GM19468 (cell line): ENCODE data around the gene HOXA11.

Source experiments
- ATAC-seq: cut with Tn5 transposase; IDR thresholded peaks from one replicate; pipeline ENCODE4 v1.9.1; 2021; ENCODE audit warnings: mild to moderate bottlenecking, moderate library complexity, moderate number of reproducible peaks; ENCODE audit not compliant: unreplicated experiment; ENCODE audit errors: extremely low read depth

HOXA11 gene

DNA sequence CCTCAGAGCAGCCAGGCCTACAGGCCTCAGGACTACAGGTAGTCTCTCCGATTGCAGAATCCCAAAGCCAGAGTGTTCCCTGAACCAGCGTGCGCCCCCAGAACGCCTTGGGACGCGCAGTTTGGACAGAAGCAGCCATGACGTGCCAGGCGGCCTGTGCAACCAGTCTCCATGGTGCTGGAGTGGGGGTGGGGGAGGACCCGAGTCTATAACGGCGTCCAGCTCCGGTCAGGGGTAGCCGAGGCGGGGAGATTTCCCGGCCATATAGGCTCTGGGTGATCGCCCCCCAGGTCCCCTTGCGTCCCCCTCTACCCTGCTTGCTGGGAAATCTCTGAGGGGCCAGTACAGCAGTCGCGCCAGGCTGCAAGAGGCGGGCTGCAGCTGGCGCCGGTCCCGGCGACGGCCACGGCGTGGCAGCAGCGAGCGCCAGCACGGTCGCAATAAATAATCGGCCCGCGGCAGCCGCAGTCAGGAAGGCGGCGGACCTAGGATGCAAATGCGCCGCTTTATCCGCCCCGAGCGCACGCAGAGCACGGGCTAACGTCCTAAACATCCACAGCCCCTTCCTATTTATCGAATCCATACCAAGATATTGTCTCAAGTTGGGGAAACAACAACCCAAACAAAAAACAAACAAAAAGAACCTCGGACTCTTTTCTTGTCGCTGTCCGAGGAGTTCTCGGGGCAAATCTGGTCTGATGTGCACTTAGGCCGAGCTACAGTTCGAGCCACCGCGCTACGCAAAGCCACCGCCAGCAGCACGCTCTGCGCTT is 34.3 kb downstream of the HOXA11 start:
- peak; percentile 18 for ATAC-seq

- ATAC-seq: no peak
These were observed 35.0 kb downstream of the HOXA11 start for GRCh38 chr7:27149842-27150567.

DNA sequence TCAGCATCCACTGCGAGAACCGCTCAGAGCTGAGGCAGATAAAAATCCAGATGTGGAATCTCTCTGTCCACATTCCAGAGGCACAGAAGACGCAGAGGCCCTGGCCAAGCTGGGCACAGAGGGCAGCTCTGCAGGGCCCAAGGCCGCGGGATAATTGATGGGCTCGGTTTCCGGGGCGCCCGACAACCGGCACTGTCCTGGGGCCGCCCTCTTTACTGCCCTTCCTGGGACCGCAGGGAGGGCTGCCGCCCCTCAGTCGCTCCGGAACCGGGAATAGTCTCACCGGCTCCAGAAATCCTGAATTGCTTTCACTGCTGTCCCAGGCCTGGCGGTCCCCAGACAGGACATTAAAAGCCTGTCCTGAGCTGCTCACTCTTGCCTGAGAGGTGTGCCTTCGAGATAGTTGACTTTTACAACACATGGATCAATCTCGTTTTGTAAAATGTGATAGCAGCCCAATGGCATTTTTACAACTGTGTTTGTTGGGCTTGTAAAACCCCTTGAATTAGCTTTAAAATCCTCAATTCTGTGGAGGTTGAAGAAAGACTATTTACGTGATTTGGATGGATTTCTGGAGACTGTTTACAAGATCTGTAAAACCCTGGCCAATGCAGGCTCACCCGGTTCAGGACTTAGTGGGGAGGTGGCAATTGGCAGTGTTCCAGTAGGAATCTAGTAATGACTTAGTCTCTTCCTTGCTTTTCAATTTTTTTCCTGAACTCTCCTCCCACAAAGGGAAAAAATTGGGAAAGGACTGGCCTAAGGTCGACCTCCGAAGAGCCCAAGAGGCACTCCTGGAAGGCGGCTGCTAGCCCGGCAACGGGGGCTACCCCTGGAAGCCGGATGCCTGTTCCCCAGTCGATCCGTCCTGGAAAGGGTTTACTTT is 36.0 kb downstream of the HOXA11 start:
- ATAC-seq: no peak

DNA sequence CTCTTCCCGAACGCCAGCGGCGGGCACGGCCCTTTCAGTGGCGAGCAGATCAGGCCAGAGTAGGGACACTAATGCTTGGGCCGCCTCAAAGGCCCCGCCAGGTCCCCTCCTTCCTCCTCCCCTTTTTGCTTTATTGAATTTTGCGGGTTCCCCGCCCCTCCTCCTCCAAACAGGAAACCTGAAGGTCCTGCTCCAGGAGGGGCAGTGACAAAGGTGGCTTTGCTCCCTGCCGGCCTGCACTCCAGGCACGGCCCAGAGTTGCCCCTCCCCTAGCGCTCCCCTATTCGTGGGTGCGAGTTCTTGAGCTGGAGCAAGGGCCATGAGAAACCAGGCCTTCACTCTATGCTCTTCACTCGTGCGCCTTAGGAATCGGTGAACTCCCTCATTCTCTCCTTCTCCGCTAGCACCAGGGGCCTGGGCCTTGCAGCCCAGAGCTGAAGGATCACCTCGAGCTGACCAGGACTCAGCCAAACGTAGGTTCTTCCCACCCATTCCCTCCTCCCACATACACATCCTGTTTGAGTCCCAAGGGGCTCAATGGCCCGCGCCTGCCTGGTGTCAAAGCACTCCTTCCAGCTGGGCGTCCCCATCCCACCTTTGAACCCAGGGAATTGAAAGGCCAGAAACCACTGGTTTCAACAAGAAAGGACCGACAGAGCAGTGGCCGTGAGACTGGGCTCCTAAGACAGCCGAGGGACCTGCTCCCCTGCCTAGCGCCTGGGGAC is 36.8 kb downstream of the HOXA11 start:
- no peak for ATAC-seq

DNA sequence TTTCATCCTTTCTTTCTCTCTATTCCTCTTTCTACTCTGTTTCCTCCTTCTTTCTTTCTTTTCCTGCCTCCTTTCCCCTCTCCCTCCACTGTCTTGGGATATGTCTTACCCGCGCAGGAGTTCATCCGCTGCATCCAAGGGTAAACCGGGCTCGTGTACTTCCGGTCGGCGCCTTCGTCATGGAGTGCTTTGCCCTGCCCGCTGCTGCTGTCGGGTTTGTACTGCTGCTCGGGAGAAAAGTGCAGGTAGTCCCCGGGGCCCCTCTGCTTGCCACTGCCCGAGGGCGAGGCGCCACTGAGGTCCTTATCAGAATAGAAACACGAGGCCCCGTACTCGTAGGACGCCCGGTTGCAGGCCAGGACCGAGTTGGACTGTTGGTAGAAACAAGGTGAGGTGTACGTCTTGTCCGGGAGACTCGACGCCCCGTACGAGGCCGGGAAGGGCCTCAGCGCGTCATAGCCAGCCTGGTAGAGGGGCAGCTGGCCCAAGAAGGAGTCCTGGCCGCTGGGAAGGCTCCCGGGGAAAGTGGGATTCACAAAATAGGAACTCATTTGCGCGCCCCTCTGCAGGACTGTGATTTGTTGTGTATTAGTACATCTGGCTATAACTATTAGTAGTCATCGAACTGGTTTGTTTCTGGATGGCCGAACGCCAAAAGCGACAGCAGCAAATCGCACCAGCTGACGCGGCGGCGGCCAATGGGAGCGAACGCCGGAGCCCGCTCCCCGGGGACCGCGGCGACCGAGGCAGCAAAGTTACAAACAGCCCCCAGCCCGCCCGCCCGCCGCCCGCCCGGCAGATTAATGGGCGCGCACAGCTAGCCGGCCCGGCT is 37.6 kb downstream of the HOXA11 start, which contains the start of gene HOXA6:
Gene HOXA6, minus strand, starts transcription at position 576 of the 832 bp plus-strand sequence. Its CDS starts 25 bp downstream, at position 551.
- no peak for ATAC-seq

DNA sequence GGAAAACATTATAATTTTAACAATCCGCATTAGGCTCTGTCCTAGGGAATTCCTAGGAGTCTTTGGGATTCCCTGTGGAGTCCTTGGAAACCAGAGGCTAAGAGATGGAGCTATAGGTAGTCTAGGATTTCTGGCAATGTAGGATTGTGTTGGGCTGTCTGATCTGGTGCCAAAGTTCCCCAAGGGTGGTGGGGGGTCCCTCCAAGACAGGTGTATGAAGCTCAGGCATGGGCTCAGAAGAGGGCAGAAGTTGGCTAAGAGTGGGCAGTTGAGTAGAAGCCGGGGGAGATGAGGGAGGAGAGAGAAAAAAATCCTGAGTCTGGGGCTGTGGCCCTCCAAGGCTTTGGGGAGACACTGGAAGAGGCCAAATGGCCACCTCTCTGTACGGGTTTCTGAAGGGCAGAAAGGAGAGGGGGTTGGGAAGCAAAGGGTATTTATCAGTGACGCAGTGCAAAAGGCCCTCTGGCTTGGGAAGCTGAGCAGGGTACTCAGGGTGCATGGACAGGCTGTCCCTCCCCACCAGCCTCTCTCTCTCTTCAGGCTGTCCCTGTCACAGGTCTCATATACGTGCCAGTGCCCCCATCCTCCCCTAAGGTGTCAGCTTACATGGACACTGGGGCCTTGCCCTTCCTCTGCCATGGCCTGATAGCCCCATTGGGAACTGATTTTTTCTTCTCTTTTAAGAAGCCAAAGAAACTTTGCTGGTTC is 38.4 kb downstream of the HOXA11 start:
- no peak for ATAC-seq

GRCh38 chr7:27145914-27146412 is 39.1 kb downstream of the HOXA11 start:
- ATAC-seq: no peak

DNA sequence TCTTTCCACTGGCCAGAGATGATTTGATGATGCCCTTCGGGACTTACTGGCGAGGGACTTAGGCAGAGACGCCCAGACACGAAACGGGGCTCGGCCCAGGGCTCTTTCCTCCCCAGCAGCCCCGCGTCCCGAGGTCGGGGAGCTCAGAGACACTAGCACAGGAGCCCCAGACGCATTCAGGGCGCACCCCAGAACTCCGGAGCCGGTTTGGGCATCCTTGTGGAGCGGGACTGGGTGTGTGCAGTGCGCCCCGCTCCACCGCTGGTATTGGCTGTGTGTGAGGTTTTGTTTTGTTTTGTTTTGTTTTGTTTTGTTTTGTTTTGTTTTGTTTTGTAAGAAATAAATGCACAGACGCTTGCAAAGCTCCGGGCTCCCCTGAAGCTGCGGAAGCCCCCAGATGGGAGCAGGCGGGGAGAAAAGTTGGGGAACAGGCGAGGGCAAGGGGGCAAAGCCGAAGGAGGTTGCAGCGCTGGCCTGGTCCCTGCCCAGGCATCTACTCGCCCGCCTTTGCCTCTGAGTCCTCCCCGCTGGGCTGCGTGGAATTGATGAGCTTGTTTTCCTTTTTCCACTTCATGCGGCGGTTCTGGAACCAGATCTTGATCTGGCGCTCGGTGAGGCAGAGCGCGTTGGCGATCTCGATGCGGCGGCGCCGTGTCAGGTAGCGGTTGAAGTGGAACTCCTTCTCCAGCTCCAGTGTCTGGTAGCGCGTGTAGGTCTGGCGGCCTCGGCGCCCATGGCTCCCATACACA is 39.7 kb downstream of the HOXA11 start:
- no peak for ATAC-seq

GRCh38 chr7:27144781-27145164 is 40.3 kb downstream of the HOXA11 start:
- no peak for ATAC-seq

GRCh38 chr7:27143950-27144780 is 40.9 kb downstream of the HOXA11 start:
- ATAC-seq: no peak

DNA sequence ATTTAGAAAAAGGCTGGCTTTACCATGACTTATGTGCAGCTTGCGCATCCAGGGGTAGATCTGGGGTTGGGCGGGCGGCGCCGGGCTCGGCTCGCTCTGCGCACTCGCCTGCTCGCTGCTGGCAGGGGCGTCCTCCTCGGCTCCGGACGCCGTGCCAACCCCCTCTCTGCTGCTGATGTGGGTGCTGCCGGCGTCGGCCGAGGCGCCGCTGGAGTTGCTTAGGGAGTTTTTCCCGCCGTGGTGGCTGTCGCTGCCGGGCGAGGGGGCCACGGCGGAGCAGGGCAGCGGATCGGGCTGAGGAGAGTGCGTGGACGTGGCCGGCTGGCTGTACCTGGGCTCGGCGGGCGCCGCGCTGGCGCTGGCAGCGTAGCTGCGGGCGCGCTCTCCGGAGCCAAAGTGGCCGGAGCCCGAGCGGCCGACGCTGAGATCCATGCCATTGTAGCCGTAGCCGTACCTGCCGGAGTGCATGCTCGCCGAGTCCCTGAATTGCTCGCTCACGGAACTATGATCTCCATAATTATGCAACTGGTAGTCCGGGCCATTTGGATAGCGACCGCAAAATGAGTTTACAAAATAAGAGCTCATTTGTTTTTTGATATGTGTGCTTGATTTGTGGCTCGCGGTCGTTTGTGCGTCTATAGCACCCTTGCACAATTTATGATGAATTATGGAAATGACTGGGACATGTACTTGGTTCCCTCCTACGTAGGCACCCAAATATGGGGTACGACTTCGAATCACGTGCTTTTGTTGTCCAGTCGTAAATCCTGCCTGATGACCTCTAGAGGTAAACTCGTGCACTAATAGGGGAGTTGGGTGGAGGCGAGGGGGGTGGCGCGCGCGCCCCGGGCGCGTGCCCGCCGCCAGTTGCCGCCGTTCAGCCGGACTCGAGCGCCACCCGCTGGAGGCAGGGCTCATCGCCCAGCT is 41.7 kb downstream of the HOXA11 start, which contains the start of gene HOXA5:
Gene HOXA5, minus strand, starts transcription at position 659 of the 927 bp plus-strand sequence. Its CDS starts 74 bp downstream, at position 585.
- no peak for ATAC-seq

- ATAC-seq: no peak
These were observed 42.4 kb downstream of the HOXA11 start for GRCh38 chr7:27142580-27143022.

DNA sequence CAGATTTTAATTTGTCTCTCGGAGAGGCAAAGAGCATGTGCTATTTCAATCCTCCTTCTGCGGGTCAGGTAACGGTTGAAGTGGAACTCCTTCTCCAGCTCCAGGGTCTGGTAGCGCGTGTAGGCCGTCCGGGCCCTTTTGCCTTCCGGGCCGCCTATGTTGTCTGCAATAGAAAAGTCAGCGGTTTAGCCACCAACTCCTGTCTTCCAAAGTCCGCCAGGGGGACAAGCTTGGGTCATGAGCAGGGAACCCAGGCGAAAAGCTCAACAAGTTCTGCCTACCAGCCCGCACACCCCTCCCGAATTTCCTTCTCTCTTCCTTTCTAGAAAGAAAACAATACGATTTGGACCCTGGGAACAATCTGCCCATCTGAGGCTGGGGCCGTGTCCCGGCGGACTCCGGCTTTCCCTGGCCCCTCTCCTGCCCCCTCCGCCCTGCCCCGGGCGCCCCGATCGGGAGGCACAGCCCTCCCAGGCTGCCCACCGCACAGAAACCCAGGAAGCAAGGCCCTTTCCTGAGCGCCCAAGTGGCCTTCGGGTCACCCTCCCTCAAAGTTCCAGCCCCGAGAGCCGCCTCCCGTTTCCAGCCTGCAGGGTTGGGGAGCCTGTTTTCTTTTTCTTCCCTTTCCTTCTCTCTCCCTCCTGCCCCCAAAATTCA is 43.0 kb downstream of the HOXA11 start:
- no peak for ATAC-seq

DNA sequence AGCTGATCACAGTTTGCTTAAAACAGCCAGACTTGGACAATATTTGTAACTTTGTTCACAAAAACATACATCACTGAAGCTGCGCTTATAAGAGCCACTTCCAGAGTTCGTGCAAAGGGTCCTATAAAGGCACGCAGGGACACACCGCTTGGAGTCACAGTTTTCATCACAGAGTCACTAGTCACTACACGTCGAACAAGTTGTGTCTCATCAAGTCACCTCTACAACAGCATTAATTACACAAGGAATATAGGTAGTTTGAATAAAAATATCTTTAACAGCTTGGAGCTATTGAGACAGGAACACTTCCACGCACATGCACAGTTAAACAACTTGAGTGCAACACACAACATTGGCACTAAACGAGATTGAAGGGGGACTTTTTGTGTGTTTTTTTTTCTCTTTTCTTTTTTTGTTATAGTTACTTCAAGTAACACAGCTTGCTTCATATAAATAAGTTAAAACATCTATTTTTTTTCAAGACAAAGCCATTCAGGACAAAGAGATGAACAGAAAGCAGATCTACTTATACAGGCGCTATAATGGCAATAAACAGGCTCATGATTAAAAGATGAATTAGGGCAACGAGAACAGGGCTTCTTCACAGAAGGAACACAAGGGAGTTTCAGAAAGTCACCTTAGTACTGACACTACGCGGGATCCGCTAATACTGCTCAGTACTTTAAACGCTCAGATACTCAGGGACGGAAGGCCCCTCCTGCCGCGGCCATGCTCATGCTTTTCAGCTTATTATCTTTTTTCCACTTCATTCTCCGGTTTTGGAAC is 43.7 kb downstream of the HOXA11 start:
- no peak for ATAC-seq
